22Rv1 (cell line): ENCODE measurements around the gene MOB3C.

ENCODE experiments used
- H3K27ac ChIP-seq: fragments of 450-650 bp; 2 replicates; pipeline ENCODE4 v1.5.1; 2017
- ZFX ChIP-seq: fragments of 450-650 bp; IDR thresholded peaks from 2 replicates; pipeline ENCODE4 v1.6.1; 2017; ENCODE audit warnings: antibody characterized with exemption, borderline replicate concordance
- TF ChIP-seq, protein P1 (sequence below): fragments of 450-650 bp; IDR thresholded peaks from 2 replicates; pipeline ENCODE4 v1.5.1; 2017; ENCODE audit warnings: mild to moderate bottlenecking

MOB3C gene

DNA sequence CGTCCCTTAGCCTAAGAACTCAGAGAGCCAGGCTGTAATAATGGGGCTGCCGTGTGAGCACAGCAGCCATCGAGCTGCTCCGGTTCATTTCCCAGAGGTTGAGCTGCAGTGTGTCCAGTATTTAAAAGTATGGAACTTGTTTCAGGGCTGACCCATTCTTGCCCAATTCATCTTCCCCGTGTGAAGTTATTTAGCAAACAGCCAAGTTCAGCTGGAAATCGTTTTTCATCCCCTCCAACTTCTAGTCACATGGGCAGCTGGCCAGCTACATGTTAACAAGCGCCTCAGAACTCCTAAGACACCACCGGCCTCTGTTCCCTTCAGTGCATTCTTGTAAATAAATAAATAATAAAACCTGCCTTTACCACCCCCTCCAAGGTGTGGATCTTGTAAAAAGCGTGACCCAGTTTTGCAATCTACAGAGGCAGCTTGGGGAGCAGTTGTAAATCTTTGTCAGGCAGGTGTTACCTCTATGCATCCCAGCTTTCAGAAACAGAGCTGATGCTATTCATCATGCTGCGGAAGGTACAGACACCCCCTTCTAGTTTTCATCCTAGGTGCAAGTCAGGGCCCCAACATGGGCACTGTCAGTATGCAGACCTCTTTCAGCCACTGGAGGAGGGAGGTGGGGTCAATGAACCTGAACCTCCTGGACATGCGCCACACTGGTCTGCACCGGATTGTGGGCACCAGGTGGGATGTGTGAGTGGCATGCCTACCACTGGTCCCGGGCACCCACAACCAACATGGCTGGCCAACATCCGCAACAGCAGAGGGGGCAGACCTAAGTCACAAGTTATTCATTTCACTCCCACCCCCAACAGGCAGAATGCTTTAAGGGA is 46.5 kb downstream of the MOB3C start:
- TF ChIP-seq ZFX: no peak
- TF ChIP-seq, protein P1, sequence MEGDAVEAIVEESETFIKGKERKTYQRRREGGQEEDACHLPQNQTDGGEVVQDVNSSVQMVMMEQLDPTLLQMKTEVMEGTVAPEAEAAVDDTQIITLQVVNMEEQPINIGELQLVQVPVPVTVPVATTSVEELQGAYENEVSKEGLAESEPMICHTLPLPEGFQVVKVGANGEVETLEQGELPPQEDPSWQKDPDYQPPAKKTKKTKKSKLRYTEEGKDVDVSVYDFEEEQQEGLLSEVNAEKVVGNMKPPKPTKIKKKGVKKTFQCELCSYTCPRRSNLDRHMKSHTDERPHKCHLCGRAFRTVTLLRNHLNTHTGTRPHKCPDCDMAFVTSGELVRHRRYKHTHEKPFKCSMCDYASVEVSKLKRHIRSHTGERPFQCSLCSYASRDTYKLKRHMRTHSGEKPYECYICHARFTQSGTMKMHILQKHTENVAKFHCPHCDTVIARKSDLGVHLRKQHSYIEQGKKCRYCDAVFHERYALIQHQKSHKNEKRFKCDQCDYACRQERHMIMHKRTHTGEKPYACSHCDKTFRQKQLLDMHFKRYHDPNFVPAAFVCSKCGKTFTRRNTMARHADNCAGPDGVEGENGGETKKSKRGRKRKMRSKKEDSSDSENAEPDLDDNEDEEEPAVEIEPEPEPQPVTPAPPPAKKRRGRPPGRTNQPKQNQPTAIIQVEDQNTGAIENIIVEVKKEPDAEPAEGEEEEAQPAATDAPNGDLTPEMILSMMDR: no peak
- no peak overlapping the region for H3K27ac ChIP-seq

DNA sequence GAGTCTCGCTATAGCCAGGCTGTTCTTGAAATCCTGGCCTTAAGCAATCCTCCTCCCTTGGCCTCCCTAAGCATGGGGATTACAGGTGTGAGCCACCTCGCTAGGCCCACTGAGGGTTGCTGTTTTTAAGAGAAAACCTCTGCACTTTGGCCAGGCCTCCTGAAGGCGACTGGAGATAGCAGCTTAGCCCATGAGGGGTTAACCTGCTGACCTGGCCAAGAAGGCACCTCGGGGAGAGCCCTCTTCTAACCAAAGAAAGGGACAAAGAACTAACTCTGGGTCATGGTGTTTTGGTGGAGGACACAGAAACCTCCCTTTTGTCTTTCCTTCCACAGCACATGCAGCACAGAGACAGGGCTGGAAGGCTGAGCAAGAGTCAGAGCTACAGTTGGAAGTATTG is 47.5 kb downstream of the MOB3C start:
- no peak for TF ChIP-seq ZFX
- TF ChIP-seq, protein P1: no peak
- H3K27ac ChIP-seq: no peak overlapping the region

DNA sequence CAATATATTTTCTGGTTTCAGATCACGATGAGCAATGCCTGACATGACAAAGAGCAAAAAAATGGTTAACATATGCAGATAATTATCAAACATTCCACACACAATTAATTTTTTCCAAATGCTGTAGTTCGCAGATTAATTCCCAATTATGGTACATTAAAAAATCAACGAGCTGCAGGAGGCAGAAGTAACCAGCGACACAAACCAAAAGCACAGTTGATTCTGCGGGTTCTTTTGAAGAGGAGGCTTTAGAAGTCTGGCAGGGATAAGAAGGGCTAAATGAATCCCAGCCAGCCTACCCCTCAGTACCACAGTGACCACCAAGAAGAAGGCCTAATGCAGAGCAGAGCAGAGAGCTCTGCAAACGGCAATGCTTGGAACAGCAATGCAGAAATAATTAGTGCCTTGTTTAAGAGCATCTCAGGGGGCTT is 48.1 kb downstream of the MOB3C start:
- H3K27ac ChIP-seq: no peak overlapping the region
- no peak for TF ChIP-seq ZFX
- TF ChIP-seq, protein P1: no peak

DNA sequence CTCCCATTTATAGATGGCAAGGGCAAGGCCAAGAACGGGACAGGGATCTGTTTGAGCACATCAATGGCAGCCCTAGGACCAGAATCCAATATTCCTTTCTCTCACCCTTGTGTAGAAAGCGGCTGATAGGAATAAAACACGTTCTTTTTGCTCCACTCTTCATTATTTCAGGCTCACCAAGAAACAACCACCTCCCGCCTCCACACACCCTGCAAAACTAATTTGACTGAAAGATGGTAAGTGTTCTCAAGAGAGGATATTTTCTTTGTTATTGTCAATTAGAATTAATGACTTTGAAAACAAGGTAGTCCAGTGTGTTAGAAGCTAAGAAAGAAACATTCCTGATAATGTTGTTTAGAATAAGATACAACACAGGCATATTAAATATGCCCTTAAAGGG is 53.3 kb downstream of the MOB3C start:
- no peak overlapping the region for H3K27ac ChIP-seq
- no peak for TF ChIP-seq ZFX
- TF ChIP-seq, protein P1: no peak

DNA sequence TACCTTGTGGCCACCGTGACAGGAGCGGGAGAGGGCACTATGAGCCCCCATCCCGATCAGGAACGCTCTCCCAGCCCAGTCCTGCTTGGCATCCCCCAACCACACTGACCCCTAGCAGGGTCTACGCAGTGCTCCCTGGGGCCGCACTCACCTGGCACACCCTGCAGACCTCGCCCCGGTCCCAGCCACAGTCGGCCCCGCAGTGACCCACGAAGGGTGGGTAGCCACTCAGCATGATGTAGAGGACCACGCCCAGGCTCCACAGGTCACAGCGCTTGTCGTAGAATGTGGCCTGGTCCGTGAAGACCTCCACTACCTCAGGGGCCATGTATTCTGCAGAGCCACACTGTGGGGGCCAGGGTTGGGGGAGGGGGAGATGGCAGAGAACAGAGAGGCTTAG is 54.1 kb downstream of the MOB3C start:
- no peak overlapping the region for H3K27ac ChIP-seq
- TF ChIP-seq ZFX: no peak
- TF ChIP-seq, protein P1: no peak

DNA sequence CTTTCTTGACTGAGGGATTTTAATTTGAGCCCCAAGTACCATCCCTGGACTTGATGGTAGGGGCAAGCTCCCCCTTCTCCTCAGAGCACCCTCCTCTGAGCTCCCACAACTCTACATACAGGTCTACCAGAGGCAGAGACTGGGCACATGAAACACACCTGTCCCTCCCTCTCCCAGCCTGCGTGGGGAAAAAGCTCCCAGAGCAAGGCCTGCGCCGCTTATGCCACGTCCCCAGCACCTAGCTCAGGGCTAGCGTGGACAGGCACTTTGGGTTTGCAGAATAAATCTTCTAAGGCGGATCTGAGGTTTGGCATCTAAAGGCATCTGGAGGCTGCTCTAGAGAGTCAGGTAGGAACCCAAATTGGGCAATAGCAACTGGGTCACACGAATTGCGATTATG is 57.6 kb downstream of the MOB3C start:
- no peak overlapping the region for H3K27ac ChIP-seq
- TF ChIP-seq ZFX: no peak
- TF ChIP-seq, protein P1: no peak

DNA sequence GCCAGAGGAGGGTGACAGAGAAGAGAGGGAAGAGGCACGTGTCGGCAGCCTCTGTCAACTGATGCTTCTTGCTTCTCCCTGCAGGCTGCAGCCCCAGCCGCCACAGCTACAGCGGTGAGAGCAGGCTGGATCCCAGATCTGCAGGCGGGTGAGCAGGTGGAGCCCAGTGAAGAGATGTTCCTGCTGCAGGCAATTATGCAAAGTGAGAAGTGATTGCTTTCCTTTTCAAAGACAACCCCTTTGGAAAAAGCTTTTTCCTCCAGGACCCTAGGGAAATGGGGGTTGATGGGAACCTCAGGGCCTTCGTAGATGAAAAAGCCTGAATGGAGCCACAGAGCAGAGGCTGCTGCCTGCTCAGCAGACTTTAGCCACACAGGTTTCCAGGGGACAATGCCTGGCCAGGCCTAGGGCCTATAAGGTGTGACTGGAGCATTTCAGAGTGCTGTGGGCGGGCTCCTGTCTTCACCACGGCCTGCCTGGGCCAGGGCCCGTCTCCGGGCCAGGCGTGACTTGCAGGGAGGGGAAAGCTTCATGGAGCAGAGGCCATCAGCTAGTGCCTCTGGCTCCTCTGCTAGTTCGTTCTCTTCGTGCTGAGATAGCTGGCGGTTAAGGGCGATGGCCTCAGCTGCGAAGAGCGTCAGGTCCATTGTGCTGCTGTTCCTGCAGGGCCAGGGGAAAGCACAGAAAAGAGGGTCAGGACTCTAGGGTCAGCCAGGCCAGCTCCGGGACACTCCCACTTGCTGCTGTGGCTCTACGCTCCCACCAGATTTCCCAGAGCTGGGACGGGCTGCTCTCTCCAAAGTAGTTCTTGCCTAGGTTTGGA is 58.3 kb downstream of the MOB3C start:
- TF ChIP-seq, protein P1: no peak
- TF ChIP-seq ZFX: no peak

More for the DNA sequence above, 58.3 kb downstream of the MOB3C start:
- no peak overlapping the region for H3K27ac ChIP-seq
